Memory B cell (primary cell): Measurements from ENCODE around the gene UROD.
"Not testable (repeated sequence)": the region's sequence is repeated elsewhere in the genome, so short reads cannot be mapped to it uniquely, and the experiment has no call there.

ENCODE experiments used
- ATAC-seq: fragments of 150-1000 bp; cut with Tn5 transposase; 2 replicates; pipeline ENCODE4 v1.10.0; 2021; ENCODE audit warnings: low read depth, mild to moderate bottlenecking, moderate library complexity
- DNase-seq, 2 donors: peaks; one replicate each; pipeline ENCODE4 v3.0.0; 2022; ENCODE audit warnings: low spot score in 2 of 2
- H3K27ac Mint-ChIP-seq: one replicate; pipeline ENCODE4 v1.8.0; 2022; ENCODE audit warnings: mild to moderate bottlenecking, moderate library complexity, mixed read lengths
- H3K27me3 Mint-ChIP-seq: one replicate; pipeline ENCODE4 v1.8.0; 2022; ENCODE audit warnings: mixed read lengths
- H3K36me3 Mint-ChIP-seq: one replicate; pipeline ENCODE4 v1.8.0; 2022; ENCODE audit warnings: mild to moderate bottlenecking, mixed read lengths
- H3K4me1 Mint-ChIP-seq: one replicate; pipeline ENCODE4 v1.8.0; 2022; ENCODE audit warnings: mixed read lengths
- H3K4me3 Mint-ChIP-seq: one replicate; pipeline ENCODE4 v1.8.0; 2022; ENCODE audit warnings: mild to moderate bottlenecking, moderate library complexity, mixed read lengths
- H3K9me3 Mint-ChIP-seq: one replicate; pipeline ENCODE4 v1.8.0; 2022; ENCODE audit warnings: mixed read lengths

UROD gene

GRCh38 chr1:45001576-45001975 is 10.5 kb upstream of the UROD start:
- H3K36me3 Mint-ChIP-seq = peaks cover 27% of the 10 kb centered on the region
- not testable (repeated sequence) for H3K4me3 Mint-ChIP-seq, H3K27ac Mint-ChIP-seq, H3K27me3 Mint-ChIP-seq, H3K9me3 Mint-ChIP-seq, DNase-seq, H3K4me1 Mint-ChIP-seq, ATAC-seq

- ATAC-seq (no peak), DNase-seq (no peak)
- Mint-ChIP-seq H3K27ac (no peak overlapping the region), H3K4me1 (peaks cover 10% of the 10 kb centered on the region), H3K27me3 (no peaks in the 10 kb centered on the region), H3K9me3 (no peaks in the 10 kb centered on the region), H3K36me3 (peaks cover 32% of the 10 kb centered on the region), H3K4me3 (no peak overlapping the region)
Measured at GRCh38 chr1:45002650-45003645, 9.1 kb upstream of the UROD start.

DNA sequence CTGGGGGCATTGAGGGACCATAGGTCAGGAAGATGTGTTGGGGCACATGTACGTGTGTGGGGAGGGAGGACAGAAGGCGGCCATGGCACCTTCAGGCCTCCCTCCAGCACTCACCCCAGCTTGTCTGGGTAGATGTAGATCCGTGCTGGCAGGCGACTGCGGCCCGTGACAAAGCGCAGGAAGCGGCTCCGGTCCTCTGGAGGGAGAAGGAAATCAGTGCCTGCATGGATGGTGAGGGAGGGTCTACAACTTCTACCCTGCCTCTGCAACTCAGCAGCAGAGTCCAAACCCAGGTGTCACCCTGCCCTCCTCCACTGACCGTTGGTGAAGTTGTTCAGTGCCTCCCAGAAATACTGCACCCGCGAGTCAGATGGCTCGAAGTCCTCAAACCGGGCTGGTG is 8.3 kb upstream of the UROD start:
- ATAC-seq (no peak), DNase-seq (no peak)
- Mint-ChIP-seq H3K27ac (peak overlapping the region; percentile 42), H3K9me3 (no peaks in the 10 kb centered on the region), H3K36me3 (peaks cover 33% of the 10 kb centered on the region), H3K4me1 (peaks cover 10% of the 10 kb centered on the region), H3K4me3 (no peak overlapping the region), H3K27me3 (no peaks in the 10 kb centered on the region)

DNA sequence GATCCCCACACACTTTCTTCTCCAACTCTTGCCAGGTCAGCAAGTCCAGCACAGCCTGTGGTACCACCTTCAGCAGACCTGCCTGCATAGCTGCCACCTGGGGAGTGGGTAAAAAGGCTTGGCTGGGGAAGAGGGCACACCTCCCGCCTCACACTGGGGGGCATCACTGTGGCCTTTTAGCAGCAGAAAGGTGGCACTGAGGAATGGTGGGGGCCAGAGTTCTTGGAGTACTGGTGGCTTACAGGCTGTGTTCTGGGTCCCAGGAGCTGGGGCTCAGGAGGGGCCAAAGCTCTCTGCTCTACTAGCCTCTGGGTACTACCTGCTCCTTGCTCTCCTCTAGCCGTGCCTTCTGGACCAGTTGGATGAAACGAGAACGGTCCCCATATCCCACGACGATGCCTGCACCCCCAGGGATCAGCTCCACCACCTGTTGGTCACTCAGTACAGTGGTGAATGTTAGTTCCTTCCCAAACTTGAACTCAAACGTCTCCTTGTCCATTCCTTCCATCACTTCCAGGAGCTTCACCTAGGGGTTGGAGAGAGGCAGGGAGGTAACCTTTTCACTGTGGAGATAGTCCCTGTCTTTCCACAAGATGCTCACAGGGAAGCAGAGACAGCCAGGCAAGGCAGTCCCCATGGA is 7.7 kb upstream of the UROD start:
- no peaks in the 10 kb centered on the region for H3K9me3 Mint-ChIP-seq
- peaks cover 13% of the 10 kb centered on the region for H3K4me1 Mint-ChIP-seq
- ATAC-seq (no peak), DNase-seq (no peak)
- H3K36me3 Mint-ChIP-seq = peaks cover 39% of the 10 kb centered on the region
- peak overlapping the region; percentile 42 for H3K27ac Mint-ChIP-seq
- no peaks in the 10 kb centered on the region for H3K27me3 Mint-ChIP-seq
- H3K4me3 Mint-ChIP-seq = no peak overlapping the region

DNA sequence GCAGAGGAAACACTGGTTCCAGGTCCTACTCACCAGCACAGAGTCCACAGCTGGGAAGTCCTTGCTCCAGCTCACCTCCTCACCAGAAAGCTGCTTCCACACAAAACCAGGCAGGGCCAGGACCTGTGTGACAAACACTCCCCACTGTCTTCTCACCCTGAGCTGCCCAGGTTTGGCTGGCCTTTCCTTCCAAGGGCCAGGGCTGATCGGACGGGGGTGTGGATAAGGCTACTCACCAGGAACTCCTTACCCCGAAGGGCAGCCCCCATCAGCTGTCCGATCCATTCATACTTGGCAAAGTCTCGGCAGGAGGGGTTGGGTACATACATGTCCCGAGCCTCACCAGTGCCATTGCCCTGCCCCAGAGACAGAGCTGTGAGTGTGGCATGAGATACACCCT is 6.3 kb upstream of the UROD start:
- ATAC-seq = no peak
- Mint-ChIP-seq H3K36me3 (peaks cover 39% of the 10 kb centered on the region), H3K4me3 (no peak overlapping the region), H3K9me3 (no peaks in the 10 kb centered on the region), H3K4me1 (peaks cover 19% of the 10 kb centered on the region), H3K27ac (no peak overlapping the region), H3K27me3 (no peaks in the 10 kb centered on the region)
- DNase-seq = no peak

DNA sequence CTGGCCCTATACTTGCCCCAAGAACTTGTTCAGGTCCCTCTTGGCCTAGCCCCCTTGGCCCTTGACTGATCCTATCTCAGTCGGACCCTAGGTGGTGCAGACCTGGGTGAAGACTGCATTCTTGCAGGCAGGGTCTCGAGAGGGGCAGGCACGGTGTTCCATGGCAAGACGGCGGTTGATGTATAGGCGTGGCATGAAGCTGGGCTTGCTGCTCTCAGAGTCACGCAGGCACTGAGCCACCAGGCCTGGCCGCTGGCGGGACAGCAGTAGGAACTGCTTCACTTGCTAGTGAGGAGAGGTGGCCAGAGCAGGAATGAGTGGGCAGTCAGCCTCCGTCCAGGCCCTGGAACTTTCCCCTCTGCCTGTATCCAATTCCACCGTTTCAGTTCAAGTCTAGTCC is 4.7 kb upstream of the UROD start:
- Mint-ChIP-seq H3K4me1 (peaks cover 26% of the 10 kb centered on the region), H3K4me3 (no peak overlapping the region), H3K9me3 (no peaks in the 10 kb centered on the region), H3K36me3 (peaks cover 36% of the 10 kb centered on the region), H3K27ac (no peak overlapping the region), H3K27me3 (no peaks in the 10 kb centered on the region)
- no peak for ATAC-seq
- no peak for DNase-seq

- H3K9me3 Mint-ChIP-seq = no peaks in the 10 kb centered on the region
- no peaks in the 10 kb centered on the region for H3K27me3 Mint-ChIP-seq
- H3K4me1 Mint-ChIP-seq = peaks cover 24% of the 10 kb centered on the region
- DNase-seq (no peak), ATAC-seq (no peak)
- peaks cover 29% of the 10 kb centered on the region for H3K36me3 Mint-ChIP-seq
- no peak overlapping the region for H3K4me3 Mint-ChIP-seq
- no peak overlapping the region for H3K27ac Mint-ChIP-seq
Measured at GRCh38 chr1:45008076-45008475, 4.0 kb upstream of the UROD start.

GRCh38 chr1:45008516-45008915 is 3.5 kb upstream of the UROD start:
- Mint-ChIP-seq H3K9me3 (no peaks in the 10 kb centered on the region), H3K27ac (no peak overlapping the region), H3K36me3 (peaks cover 27% of the 10 kb centered on the region), H3K27me3 (no peaks in the 10 kb centered on the region), H3K4me1 (peaks cover 25% of the 10 kb centered on the region), H3K4me3 (no peak overlapping the region)
- no peak for DNase-seq
- no peak for ATAC-seq

GRCh38 chr1:45009296-45009865 is 2.7 kb upstream of the UROD start:
- ATAC-seq = no peak
- H3K36me3 Mint-ChIP-seq = peaks cover 23% of the 10 kb centered on the region
- peak overlapping the region; percentile 88 for H3K4me3 Mint-ChIP-seq

DNA sequence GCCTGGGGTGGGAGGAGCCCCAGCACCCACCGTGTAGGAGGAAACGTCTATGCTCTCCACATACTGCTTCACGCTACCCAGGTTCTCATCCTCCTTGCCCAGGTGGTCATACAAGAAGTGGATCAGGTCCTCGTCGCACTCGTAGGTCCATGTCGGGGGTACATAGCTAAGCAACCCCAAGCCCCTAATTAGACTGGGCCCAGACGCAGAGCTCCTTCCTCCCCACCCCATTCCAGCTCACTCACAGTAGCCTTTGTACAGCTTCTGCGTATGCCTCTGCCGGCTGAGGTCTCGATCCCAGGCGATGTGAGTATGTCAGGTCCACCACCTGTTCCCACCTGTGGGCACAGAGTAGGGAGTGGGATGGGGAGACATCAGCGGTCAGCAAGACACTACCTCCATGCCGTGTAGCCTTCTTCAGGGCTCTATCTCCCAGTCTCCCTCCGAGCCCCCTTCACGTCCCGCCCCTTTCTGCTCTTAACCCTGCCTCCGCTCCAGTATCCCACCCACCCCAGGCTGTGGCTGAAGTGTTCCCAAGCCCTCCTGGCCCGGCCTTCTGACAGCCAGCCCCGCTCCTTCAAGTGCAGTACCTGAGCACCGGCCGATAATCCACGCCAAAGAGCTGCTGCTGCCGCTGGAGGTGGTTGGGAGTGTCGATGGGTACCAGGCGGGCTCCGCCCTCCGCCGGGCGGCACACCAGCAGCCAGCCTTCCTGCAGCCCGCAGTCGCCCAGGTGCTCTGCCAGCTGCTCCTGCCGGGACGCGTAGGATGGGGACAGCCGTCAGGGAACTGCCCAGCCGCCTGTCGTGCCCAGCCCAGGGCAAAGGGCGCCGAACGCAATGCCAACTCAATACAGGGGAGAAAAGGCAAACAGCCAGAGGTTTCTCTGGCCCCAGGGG is 1.8 kb upstream of the UROD start:
- Mint-ChIP-seq H3K4me1 (peaks cover 34% of the 10 kb centered on the region), H3K36me3 (peaks cover 17% of the 10 kb centered on the region), H3K27ac (peak overlapping the region; percentile 87), H3K4me3 (peak overlapping the region; percentile 88), H3K27me3 (no peaks in the 10 kb centered on the region), H3K9me3 (no peaks in the 10 kb centered on the region)
- ATAC-seq (no peak), DNase-seq (no peak)

More at GRCh38 chr1:45009296-45009865, 2.7 kb upstream of the UROD start:
- no peak for DNase-seq
- Mint-ChIP-seq H3K9me3 (no peaks in the 10 kb centered on the region), H3K4me1 (peaks cover 31% of the 10 kb centered on the region), H3K27ac (no peak overlapping the region), H3K27me3 (no peaks in the 10 kb centered on the region)

- peak; percentile 70 for ATAC-seq
- Mint-ChIP-seq H3K4me1 (peaks cover 34% of the 10 kb centered on the region), H3K4me3 (peak within 1 kb of the TSS; percentile 88), H3K9me3 (no peaks in the 10 kb centered on the region), H3K27me3 (no peaks in the 10 kb centered on the region), H3K36me3 (peaks cover 16% of the 10 kb centered on the region), H3K27ac (peak within 1 kb of the TSS; percentile 89)
- DNase-seq = peak; percentile 53 to 66
Measured at GRCh38 chr1:45010855-45011811, 921 bp upstream of the UROD start, which contains the start of gene HECTD3. Gene HECTD3 (minus strand): TSS chr1:45011324. CDS start chr1:45011257, 67 bp downstream.

GRCh38 chr1:45012639-45013278 is 705 bp downstream of the UROD start:
- H3K27ac Mint-ChIP-seq = peak overlapping the region; percentile 89
- peaks cover 34% of the 10 kb centered on the region for H3K4me1 Mint-ChIP-seq
- ATAC-seq (no peak), DNase-seq (no peak)
- no peaks in the 10 kb centered on the region for H3K9me3 Mint-ChIP-seq
- no peaks in the 10 kb centered on the region for H3K27me3 Mint-ChIP-seq
- H3K36me3 Mint-ChIP-seq = peaks cover 13% of the 10 kb centered on the region
- peak overlapping the region; percentile 88 for H3K4me3 Mint-ChIP-seq
